IMR-90 (cell line): ENCODE measurements around the gene EPHA6.

Experiments used
- CEBPB ChIP-seq: IDR thresholded peaks from 2 replicates; pipeline ENCODE4 v1.6.1; 2012; ENCODE audit warnings: low read depth, low read length, improper control_type of control experiment
- CHD1 ChIP-seq: IDR thresholded peaks from 2 replicates; pipeline ENCODE4 v1.6.1; 2012; ENCODE audit warnings: low read depth, low read length, improper control_type of control experiment
- CTCF ChIP-seq: conservative IDR thresholded peaks from 2 replicates; pipeline ENCODE4 v1.5.1; 2012; ENCODE audit warnings: mild to moderate bottlenecking, low read depth, low read length, improper control_type of control experiment
- ELK1 ChIP-seq: fragments of 150-350 bp; IDR thresholded peaks from 2 replicates; pipeline ENCODE4 v1.6.1; 2016; ENCODE audit warnings: low read depth, mild to moderate bottlenecking, low read length, moderate library complexity, borderline replicate concordance
- MAFK ChIP-seq: IDR thresholded peaks from 2 replicates; pipeline ENCODE4 v1.6.1; 2012; ENCODE audit warnings: low read depth, low read length, improper control_type of control experiment
- POLR2A ChIP-seq: IDR thresholded peaks from 2 replicates; pipeline ENCODE4 v1.6.1; 2012; ENCODE audit warnings: mild to moderate bottlenecking, low read depth, low read length
- RAD21 ChIP-seq: IDR thresholded peaks from 2 replicates; pipeline ENCODE4 v1.6.1; 2012; ENCODE audit warnings: low read length, improper control_type of control experiment
- RFX5 ChIP-seq: IDR thresholded peaks from 2 replicates; pipeline ENCODE4 v1.8.0; 2012; ENCODE audit warnings: low read depth, mild to moderate bottlenecking, low read length, moderate library complexity
- USF2 ChIP-seq: fragments of 150-350 bp; IDR thresholded peaks from 2 replicates; pipeline ENCODE4 v1.6.1; 2017; ENCODE audit warnings: mild to moderate bottlenecking, antibody characterized with exemption, low read length, low read depth

GRCh38 chr3:97772926-97773325, 958.5 kb downstream of the EPHA6 start:
- TF ChIP-seq POLR2A (no peak), RAD21 (no peak), CEBPB (no peak), CTCF (no peak), MAFK (no peak), USF2 (no peak), CHD1 (no peak), ELK1 (no peak), RFX5 (no peak)
